Vagina (tissue), 2 donors: ENCODE measurements around the gene NAPEPLD. TPM values are rescaled to one million over a fixed set of nuclear protein-coding genes. Genes with fewer than 3 reads are reported as not detected.
"Not testable (repeated sequence)": the region's sequence is repeated elsewhere in the genome, so short reads cannot be mapped to it uniquely, and the experiment has no call there.

ENCODE experiments used
- DNase-seq, 2 donors: peaks; one replicate each; pipeline ENCODE4 v3.0.0-alpha.2; 2017; ENCODE audit errors: extremely low spot score in 2 of 2
- H3K27ac ChIP-seq: fragments of 200-600 bp; sonication (generic); one replicate; pipeline ENCODE4 v1.5.1; 2019
- H3K27me3 ChIP-seq: fragments of 200-600 bp; sonication (generic); one replicate; pipeline ENCODE4 v1.5.1; 2019
- H3K36me3 ChIP-seq, 2 donors: fragments of 200-600 bp; sonication (generic); one replicate each; pipeline ENCODE4 v1.5.1; 2017 to 2019
- H3K4me1 ChIP-seq: fragments of 200-600 bp; sonication (generic); one replicate; pipeline ENCODE4 v1.5.1; 2019
- H3K4me3 ChIP-seq, 2 donors: fragments of 200-600 bp; sonication (generic); 1 replicate in 1 of 2; 2 replicates in 1 of 2; pipeline ENCODE4 v1.5.1; 2016 to 2019
- H3K9me3 ChIP-seq: fragments of 200-600 bp; sonication (generic); one replicate; pipeline ENCODE4 v1.5.1; 2019
- CTCF ChIP-seq, 3 experiments: fragments of 450-650 bp in 2 of 3; fragments of 200-600 bp in 1 of 3; sonication (generic) in 1 of 3; IDR thresholded peaks; one replicate each; pipeline ENCODE4 v1.5.1; 2017 to 2019; ENCODE audit warnings: antibody characterized with exemption in 3 of 3, mild to moderate bottlenecking in 2 of 3, moderate library complexity in 2 of 3
- POLR2A ChIP-seq, 2 donors: fragments of 450-650 bp; IDR thresholded peaks; one replicate each; pipeline ENCODE4 v1.6.1; 2017; ENCODE audit warnings: antibody characterized with exemption in 2 of 2, mild to moderate bottlenecking in 2 of 2, moderate library complexity in 2 of 2
- POLR2AphosphoS5 ChIP-seq, 2 donors: sonication (generic); formaldehyde crosslinking; IDR thresholded peaks; one replicate each; pipeline ENCODE4 v1.9.0; 2017; ENCODE audit warnings: antibody characterized with exemption in 2 of 2, mild to moderate bottlenecking in 2 of 2, low read depth in 1 of 2; ENCODE audit not compliant: insufficient read depth in 1 of 2
- intact Hi-C: fragments of 100-400 bp; cut with DNase I; formaldehyde crosslinking; loops from one replicate; pipeline ENCODE4 v1.15.1; 2023
- total RNA-seq: library from RNA; depleted of rRNA; stranded (reverse); fragments of >200 nt; gene quantifications from one replicate; pipeline ENCODE4 v1.2.3, GENCODE V29; 2016

NAPEPLD gene
- total RNA-seq, 1 donor from 2014 or later: 15.0 TPM

DNA sequence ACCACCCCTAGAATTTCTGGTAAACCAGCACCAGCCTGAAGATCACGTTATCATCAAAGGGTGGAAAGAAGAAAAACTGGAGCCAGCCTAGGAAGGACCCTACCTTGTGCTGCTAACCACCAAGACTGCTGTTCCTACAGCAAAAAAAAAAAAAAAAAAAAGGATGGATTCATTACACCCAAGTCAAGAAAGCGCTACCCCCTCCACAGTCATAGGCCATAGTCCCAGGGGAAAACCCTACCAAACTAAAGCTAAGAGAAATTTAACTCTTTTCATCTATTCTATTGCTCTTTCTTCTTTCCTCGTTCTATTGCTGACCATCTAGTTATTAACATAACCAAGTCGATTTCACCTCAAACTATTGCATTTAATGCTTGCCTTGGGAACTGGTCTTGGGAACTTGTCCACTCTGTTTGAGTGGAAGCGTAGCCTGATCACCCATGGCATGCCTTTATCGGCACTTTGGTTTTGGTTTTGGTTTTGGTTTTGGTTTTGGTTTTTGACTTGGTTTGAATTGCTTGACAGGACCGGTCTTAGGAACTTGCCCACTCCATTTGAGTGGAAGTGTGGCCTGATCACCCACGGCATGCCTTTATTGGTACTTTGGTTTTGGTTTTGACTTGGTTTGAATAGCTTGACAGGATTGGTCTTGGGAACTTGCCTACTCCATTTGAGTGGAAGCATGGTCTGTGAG is 6.6 kb upstream of the NAPEPLD start:
- H3K27me3 ChIP-seq, DNase-seq, H3K36me3 ChIP-seq, intact Hi-C loops, H3K27ac ChIP-seq, H3K9me3 ChIP-seq, H3K4me1 ChIP-seq, H3K4me3 ChIP-seq: not testable (repeated sequence)

DNA sequence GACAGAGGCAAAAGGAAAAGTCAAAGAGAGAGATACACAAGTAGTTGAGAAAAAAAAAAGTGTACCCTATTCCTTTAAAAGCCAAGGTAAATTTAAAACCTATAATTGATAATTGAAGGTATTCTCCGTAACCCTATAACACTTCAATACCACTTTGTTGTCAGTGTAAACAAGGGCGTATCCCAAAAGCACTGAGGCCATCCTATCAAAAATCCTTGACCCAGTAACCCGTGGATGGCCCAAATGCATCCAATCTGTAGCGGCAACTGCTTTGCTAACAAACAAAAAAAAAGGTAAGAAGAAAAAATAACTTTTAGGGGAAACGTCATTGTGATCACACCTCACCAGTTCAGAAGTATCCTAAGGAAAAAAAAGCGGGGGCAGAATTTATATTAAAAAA is 5.1 kb upstream of the NAPEPLD start:
- TF ChIP-seq CTCF (IDR thresholded peaks at IDR 0.05) (no peak), POLR2AphosphoS5 (IDR thresholded peaks at IDR 0.05; ENCODE audit: insufficient read depth in 1 of 2, low read depth in 1 of 2) (no peak), POLR2A (IDR thresholded peaks at IDR 0.05) (no peak)
- no peak for DNase-seq
- H3K4me1 ChIP-seq: peaks cover 7% of the 10 kb centered on the region
- H3K27ac ChIP-seq: no peak overlapping the region
- no peaks in the 10 kb centered on the region for H3K27me3 ChIP-seq
- no peaks in the 10 kb centered on the region for H3K36me3 ChIP-seq
- intact Hi-C loops: no loop called here
- H3K4me3 ChIP-seq: no peak overlapping the region
- H3K9me3 ChIP-seq: no peaks in the 10 kb centered on the region

DNA sequence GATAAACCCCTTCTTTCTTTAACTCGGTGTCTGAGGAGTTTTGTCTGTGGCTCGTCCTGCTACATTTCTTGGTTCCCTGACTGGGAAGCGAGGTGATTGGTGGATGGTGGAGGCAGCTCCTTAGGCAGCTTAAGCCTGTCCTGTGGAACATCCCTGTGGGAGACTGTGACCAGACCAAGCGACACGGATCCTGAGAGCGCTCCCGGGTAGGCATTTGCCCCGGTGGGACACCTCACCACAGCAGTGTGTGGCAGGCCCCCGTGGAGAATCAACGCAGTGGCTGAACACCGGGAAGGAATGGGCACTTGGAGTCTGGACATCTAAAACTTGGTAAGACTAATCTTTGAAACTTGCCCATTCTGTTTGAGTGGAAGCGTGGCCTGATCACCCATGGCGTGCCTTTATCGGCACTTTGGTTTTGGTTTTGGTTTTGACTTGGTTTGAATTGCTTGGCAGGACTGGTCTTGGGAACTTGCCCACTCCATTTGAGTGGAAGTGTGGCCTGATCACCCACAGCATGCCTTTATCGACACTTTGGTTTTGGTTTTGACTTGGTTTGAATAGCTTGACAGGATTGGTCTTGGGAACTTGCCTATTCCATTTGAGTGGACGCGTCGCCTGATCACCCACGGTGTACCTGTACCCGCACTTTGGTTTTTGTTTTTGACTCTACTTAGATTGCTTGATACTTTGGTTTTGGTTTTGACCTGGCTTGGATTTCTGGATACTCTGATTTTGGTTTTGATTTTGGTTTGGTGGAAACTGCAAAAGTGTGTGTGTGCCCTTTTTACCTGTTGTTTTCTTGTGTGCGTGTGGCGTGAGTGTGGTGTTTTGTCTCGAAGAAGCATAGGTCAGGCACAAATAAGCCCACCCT is 4.1 kb upstream of the NAPEPLD start:
- H3K9me3 ChIP-seq, intact Hi-C loops, DNase-seq, H3K4me1 ChIP-seq, H3K4me3 ChIP-seq, H3K27me3 ChIP-seq, H3K36me3 ChIP-seq, H3K27ac ChIP-seq: not testable (repeated sequence)

DNA sequence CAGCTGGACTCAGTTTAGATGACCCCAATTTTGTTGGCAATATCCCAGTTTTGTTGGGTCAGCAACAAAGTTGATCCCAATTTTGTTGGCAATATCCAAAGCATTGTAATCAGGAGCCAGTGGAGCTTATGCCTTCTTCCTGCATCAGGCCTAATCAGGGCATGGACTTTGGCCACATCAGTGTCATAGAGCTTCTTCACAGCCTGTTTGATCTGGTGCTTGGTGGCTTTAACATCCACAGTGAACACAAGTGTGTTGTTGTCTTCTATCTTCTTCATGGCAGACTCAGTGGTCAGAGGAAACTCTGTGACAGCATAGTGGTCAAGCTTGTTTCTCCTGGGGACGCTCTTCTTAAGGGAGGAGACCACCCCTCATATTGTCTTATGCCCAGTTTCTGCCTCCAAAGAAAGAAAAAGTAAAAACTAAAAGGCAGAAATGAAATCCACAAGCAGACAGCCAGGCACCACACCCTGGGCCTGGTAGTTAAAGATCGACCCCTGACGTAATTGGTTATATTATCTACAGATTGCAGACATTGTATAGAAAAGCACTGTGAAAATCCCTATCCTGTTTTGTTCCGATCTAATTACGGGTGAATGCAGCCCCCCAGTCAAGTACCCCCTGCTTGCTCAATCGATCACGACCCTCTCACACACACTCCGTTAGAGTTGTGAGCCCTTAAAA is 3.2 kb upstream of the NAPEPLD start:
- H3K27ac ChIP-seq, H3K36me3 ChIP-seq, H3K9me3 ChIP-seq, intact Hi-C loops, H3K4me3 ChIP-seq, DNase-seq, H3K27me3 ChIP-seq: not testable (repeated sequence)
- peaks cover 18% of the 10 kb centered on the region for H3K4me1 ChIP-seq

GRCh38 chr7:103150192-103150591 is 1.3 kb upstream of the NAPEPLD start:
- peaks cover 21% of the 10 kb centered on the region for H3K4me1 ChIP-seq
- no peak overlapping the region for H3K4me3 ChIP-seq
- no peaks in the 10 kb centered on the region for H3K27me3 ChIP-seq
- H3K36me3 ChIP-seq: no peaks in the 10 kb centered on the region
- TF ChIP-seq CTCF (IDR thresholded peaks at IDR 0.05) (no peak), POLR2AphosphoS5 (IDR thresholded peaks at IDR 0.05; ENCODE audit: insufficient read depth in 1 of 2, low read depth in 1 of 2) (peak in 1 of 2 donors; percentile 25)
- intact Hi-C loops: no loop called here
- no peak for DNase-seq
- H3K27ac ChIP-seq: no peak overlapping the region
- H3K9me3 ChIP-seq: no peaks in the 10 kb centered on the region

GRCh38 chr7:103149808-103150180 is 895 bp upstream of the NAPEPLD start:
- Histone ChIP-seq H3K4me3 (peak overlapping the region; percentile 64 to 75), H3K27ac (peak overlapping the region; percentile 92), H3K4me1 (peaks cover 21% of the 10 kb centered on the region), H3K9me3 (no peaks in the 10 kb centered on the region), H3K27me3 (no peaks in the 10 kb centered on the region), H3K36me3 (no peaks in the 10 kb centered on the region)
- no peak for DNase-seq
- TF ChIP-seq CTCF (IDR thresholded peaks at IDR 0.05) (no peak), POLR2A (IDR thresholded peaks at IDR 0.05) (no peak), POLR2AphosphoS5 (IDR thresholded peaks at IDR 0.05; ENCODE audit: insufficient read depth in 1 of 2, low read depth in 1 of 2) (no peak)
- intact Hi-C loops: no loop called here
